Liver (tissue), 9 donors: Measurements from ENCODE around the gene AP5S1. TPM values are rescaled to one million over a fixed set of nuclear protein-coding genes. Genes with fewer than 3 reads are reported as not detected.

ENCODE experiments used
- DNase-seq: peaks from one replicate; pipeline ENCODE4 v3.0.0-alpha.2; 2017; ENCODE audit warnings: low spot score
- H3K27ac ChIP-seq, 2 donors: one replicate each; pipeline ENCODE4 v1.7.0; 2013; ENCODE audit warnings: inconsistent platforms in 2 of 2, low read length in 2 of 2, control low read depth in 1 of 2, low read depth in 1 of 2, mild to moderate bottlenecking in 1 of 2
- H3K27me3 ChIP-seq, 4 donors: one replicate each; pipeline versions ENCODE4 v1.6.1 to v1.7.0; 2013; ENCODE audit warnings: low read length in 3 of 4, inconsistent platforms in 1 of 4, mild to moderate bottlenecking in 1 of 4, moderate library complexity in 1 of 4; ENCODE audit not compliant: control insufficient read depth in 4 of 4, insufficient read depth in 4 of 4
- H3K36me3 ChIP-seq, 4 donors: one replicate each; pipeline versions ENCODE4 v1.6.1 to v1.7.0; 2013; ENCODE audit warnings: low read length in 3 of 4, mild to moderate bottlenecking in 3 of 4, low read depth in 1 of 4, moderate library complexity in 1 of 4; ENCODE audit not compliant: control insufficient read depth in 4 of 4, insufficient read depth in 3 of 4
- H3K4me1 ChIP-seq, 4 donors: one replicate each; pipeline versions ENCODE4 v1.6.1 to v1.7.0; 2013; ENCODE audit warnings: low read length in 3 of 4, mild to moderate bottlenecking in 3 of 4, moderate library complexity in 1 of 4; ENCODE audit not compliant: control insufficient read depth in 4 of 4, insufficient read depth in 4 of 4
- H3K4me3 ChIP-seq, 3 donors: one replicate each; pipeline versions ENCODE4 v1.6.1 to v1.7.0; 2013; ENCODE audit warnings: low read length in 3 of 3, control low read depth in 1 of 3, low read depth in 1 of 3, mild to moderate bottlenecking in 1 of 3
- H3K9ac ChIP-seq, 2 donors: one replicate each; pipeline ENCODE4 v1.7.0; 2013; ENCODE audit warnings: low read length in 2 of 2, mild to moderate bottlenecking in 2 of 2, moderate library complexity in 2 of 2, control low read depth in 1 of 2, low read depth in 1 of 2
- H3K9me3 ChIP-seq, 4 donors: one replicate each; pipeline versions ENCODE4 v1.6.1 to v1.7.0; 2013; ENCODE audit warnings: low read length in 3 of 4; ENCODE audit not compliant: control insufficient read depth in 4 of 4
- EGR1 ChIP-seq, 2 donors: IDR thresholded peaks; 2 replicates each; pipeline ENCODE4 v1.6.1; 2016 to 2018; ENCODE audit warnings: antibody characterized with exemption in 2 of 2, low read depth in 2 of 2
- FOXA2 ChIP-seq: IDR thresholded peaks from 2 replicates; pipeline ENCODE4 v1.6.1; 2016; ENCODE audit warnings: antibody characterized with exemption
- GABPA ChIP-seq, 2 donors: IDR thresholded peaks in 1 of 2; conservative IDR thresholded peaks in 1 of 2; 2 replicates each; pipeline ENCODE4 v1.6.1; 2016; ENCODE audit warnings: antibody characterized with exemption in 2 of 2, mild to moderate bottlenecking in 1 of 2, moderate library complexity in 1 of 2
- HNF4A ChIP-seq, 2 donors: conservative IDR thresholded peaks; 2 replicates each; pipeline ENCODE4 v1.6.1; 2016; ENCODE audit warnings: antibody characterized with exemption in 2 of 2, mild to moderate bottlenecking in 2 of 2
- HNF4G ChIP-seq: IDR thresholded peaks from 2 replicates; pipeline ENCODE4 v1.6.1; 2016; ENCODE audit warnings: antibody characterized with exemption
- JUND ChIP-seq, 2 donors: IDR thresholded peaks; 2 replicates each; pipeline ENCODE4 v1.6.1; 2016; ENCODE audit warnings: antibody characterized with exemption in 2 of 2
- NR2F2 ChIP-seq: IDR thresholded peaks from 2 replicates; pipeline ENCODE4 v1.6.1; 2016; ENCODE audit warnings: antibody characterized with exemption
- RXRA ChIP-seq, 2 donors: IDR thresholded peaks; 2 replicates each; pipeline ENCODE4 v1.6.1; 2017 to 2018; ENCODE audit warnings: antibody characterized with exemption in 2 of 2, mild to moderate bottlenecking in 1 of 2
- SP1 ChIP-seq: IDR thresholded peaks from 2 replicates; pipeline ENCODE4 v1.6.1; 2018; ENCODE audit warnings: antibody characterized with exemption, mild to moderate bottlenecking
- TAF1 ChIP-seq: conservative IDR thresholded peaks from 2 replicates; pipeline ENCODE4 v1.6.1; 2016; ENCODE audit warnings: antibody characterized with exemption, mild to moderate bottlenecking
- YY1 ChIP-seq: IDR thresholded peaks from 2 replicates; pipeline ENCODE4 v1.6.1; 2016; ENCODE audit warnings: antibody characterized with exemption, mild to moderate bottlenecking
- WGBS: extraction: QIAGEN DNeasy Blood & Tissue Kit; methylation state at CpG from one replicate; pipeline ENCODE4 v1.1.7; 2013; 5-methylcytosine and 5-hydroxymethylcytosine counted together
- polyA plus RNA-seq, 2 donors: library from polyadenylated mRNA; stranded (reverse) in 1 of 2; unstranded in 1 of 2; fragments of 200-250 nt in 1 of 2; fragments of >200 nt in 1 of 2; fragmentation: Nextera tagmentation in 1 of 2; extraction: Ambion mirVana in 1 of 2; gene quantifications; one replicate each; pipeline versions ENCODE4 v1.2.1 to v1.2.3, GENCODE V29; 2013 to 2015
- total RNA-seq, 2 donors: library from RNA; depleted of rRNA; stranded (reverse); fragments of >200 nt; gene quantifications; one replicate each; pipeline ENCODE4 v1.2.3, GENCODE V29; 2014
- TF ChIP-seq, protein P1 (sequence below): IDR thresholded peaks from 2 replicates; pipeline ENCODE4 v1.6.1; 2016; ENCODE audit warnings: antibody characterized with exemption, mild to moderate bottlenecking
- TF ChIP-seq, protein P2 (sequence below): IDR thresholded peaks from 2 replicates; pipeline ENCODE4 v1.6.1; 2016; ENCODE audit warnings: antibody characterized with exemption
- TF ChIP-seq, protein P3 (sequence below): IDR thresholded peaks from 2 replicates; pipeline ENCODE4 v1.6.1; 2016; ENCODE audit warnings: antibody characterized with exemption
- donor health status: healthy.
- donor health status: healthy.
- donor health status: healthy.
- donor health status: healthy.
- donor health status: healthy.

AP5S1 gene
- total and polyA plus RNA-seq, 4 donors, result 9.1 to 14.5 (median 11.1) TPM

DNA sequence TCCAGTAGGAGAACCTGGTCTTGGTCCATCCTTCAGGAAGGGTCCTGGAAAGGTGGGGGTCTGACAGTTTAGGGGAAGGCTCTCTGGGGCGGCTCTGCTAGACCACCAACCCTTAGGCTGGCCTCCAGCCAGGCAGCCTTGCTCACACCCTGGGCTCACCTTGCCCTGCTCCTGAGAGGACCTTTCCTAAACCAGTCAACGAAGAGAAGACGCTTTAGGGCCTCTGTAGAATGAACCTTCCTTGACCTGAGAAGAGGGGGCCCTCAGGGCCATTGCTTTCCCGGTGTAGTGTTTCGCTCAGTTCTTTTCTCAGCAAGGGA, 23.2 kb upstream of the AP5S1 start:
- no peaks in the 10 kb centered on the region for H3K9me3 ChIP-seq
- no peaks in the 10 kb centered on the region for H3K27me3 ChIP-seq
- DNase-seq, result no peak
- peaks cover 0 to 4% (median under 1%) of the 10 kb centered on the region in 4 donors for H3K36me3 ChIP-seq
- 94% methylated on average over 5 of the region's 5 CpGs for WGBS
- peak overlapping the region; percentile 25 to 29 for H3K27ac ChIP-seq
- TF ChIP-seq JUND (IDR thresholded peaks at IDR 0.05) (no peak), RXRA (IDR thresholded peaks at IDR 0.05) (no peak), TAF1 (no peak), SP1 (no peak), HNF4G (no peak), EGR1 (IDR thresholded peaks at IDR 0.05; ENCODE audit: low read depth in 2 of 2) (no peak), YY1 (no peak), FOXA2 (no peak), GABPA (IDR thresholded peaks at IDR 0.05 in 1 of 2, conservative IDR thresholded peaks at IDR 0.05 in 1 of 2) (no peak)
- TF ChIP-seq, protein P1, sequence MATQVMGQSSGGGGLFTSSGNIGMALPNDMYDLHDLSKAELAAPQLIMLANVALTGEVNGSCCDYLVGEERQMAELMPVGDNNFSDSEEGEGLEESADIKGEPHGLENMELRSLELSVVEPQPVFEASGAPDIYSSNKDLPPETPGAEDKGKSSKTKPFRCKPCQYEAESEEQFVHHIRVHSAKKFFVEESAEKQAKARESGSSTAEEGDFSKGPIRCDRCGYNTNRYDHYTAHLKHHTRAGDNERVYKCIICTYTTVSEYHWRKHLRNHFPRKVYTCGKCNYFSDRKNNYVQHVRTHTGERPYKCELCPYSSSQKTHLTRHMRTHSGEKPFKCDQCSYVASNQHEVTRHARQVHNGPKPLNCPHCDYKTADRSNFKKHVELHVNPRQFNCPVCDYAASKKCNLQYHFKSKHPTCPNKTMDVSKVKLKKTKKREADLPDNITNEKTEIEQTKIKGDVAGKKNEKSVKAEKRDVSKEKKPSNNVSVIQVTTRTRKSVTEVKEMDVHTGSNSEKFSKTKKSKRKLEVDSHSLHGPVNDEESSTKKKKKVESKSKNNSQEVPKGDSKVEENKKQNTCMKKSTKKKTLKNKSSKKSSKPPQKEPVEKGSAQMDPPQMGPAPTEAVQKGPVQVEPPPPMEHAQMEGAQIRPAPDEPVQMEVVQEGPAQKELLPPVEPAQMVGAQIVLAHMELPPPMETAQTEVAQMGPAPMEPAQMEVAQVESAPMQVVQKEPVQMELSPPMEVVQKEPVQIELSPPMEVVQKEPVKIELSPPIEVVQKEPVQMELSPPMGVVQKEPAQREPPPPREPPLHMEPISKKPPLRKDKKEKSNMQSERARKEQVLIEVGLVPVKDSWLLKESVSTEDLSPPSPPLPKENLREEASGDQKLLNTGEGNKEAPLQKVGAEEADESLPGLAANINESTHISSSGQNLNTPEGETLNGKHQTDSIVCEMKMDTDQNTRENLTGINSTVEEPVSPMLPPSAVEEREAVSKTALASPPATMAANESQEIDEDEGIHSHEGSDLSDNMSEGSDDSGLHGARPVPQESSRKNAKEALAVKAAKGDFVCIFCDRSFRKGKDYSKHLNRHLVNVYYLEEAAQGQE, result no peak
- TF ChIP-seq, protein P2, sequence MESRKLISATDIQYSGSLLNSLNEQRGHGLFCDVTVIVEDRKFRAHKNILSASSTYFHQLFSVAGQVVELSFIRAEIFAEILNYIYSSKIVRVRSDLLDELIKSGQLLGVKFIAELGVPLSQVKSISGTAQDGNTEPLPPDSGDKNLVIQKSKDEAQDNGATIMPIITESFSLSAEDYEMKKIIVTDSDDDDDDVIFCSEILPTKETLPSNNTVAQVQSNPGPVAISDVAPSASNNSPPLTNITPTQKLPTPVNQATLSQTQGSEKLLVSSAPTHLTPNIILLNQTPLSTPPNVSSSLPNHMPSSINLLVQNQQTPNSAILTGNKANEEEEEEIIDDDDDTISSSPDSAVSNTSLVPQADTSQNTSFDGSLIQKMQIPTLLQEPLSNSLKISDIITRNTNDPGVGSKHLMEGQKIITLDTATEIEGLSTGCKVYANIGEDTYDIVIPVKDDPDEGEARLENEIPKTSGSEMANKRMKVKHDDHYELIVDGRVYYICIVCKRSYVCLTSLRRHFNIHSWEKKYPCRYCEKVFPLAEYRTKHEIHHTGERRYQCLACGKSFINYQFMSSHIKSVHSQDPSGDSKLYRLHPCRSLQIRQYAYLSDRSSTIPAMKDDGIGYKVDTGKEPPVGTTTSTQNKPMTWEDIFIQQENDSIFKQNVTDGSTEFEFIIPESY, result no peak
- TF ChIP-seq, protein P3, sequence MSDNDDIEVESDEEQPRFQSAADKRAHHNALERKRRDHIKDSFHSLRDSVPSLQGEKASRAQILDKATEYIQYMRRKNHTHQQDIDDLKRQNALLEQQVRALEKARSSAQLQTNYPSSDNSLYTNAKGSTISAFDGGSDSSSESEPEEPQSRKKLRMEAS, result no peak
- peak overlapping the region; percentile 2 to 67 (median 54) for H3K4me3 ChIP-seq
- peak overlapping the region in 1 of 2 donors; percentile 71 for H3K9ac ChIP-seq
- H3K4me1 ChIP-seq, result peaks cover 10 to 34% (median 22%) of the 10 kb centered on the region in 4 donors

DNA sequence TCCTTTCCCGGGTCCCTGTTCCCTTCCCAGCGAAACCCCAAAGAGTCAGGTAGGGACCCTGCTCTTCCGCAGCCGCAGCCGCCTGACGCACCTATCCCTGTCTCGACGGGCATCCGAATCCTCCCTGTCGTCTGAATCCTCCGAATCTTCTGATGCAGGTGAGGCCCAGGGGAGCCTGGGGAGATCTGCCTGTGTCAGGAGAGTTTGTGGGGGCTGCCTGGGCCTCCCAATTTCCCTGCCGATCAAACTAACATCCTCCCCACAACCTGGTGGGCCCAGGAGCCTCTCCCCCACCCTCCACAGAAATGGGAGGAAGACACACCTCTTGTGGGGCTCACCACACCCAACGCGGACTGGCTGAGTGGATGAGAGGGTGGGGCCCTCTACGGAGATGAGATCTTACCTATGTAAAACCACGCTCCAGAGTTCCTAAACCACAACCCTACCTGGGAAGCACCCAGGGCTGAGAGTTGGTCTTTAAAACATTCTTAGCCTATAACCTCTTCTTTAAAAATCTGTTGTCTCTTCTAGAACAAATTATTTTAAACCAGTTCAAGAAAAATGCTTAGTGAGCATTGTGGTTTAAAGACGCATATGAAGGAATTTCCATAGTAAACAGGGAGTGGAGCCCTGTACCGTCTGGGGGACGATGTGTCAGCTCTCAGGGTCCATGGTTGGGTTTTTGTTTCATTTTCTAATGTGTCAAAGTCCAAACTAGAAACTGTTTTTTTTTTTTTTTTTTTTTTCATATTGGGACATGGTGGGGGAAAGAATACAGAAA, 22.6 kb upstream of the AP5S1 start:
- H3K27me3 ChIP-seq, result no peaks in the 10 kb centered on the region
- H3K4me3 ChIP-seq, result no peak overlapping the region
- peaks cover 0 to 4% (median under 1%) of the 10 kb centered on the region in 4 donors for H3K36me3 ChIP-seq
- no peak for DNase-seq
- TF ChIP-seq HNF4G, result peak; percentile 42
- TF ChIP-seq HNF4A (conservative IDR thresholded peaks at IDR 0.05), result peak; percentile 82 to 83
- no peak for TF ChIP-seq EGR1 (IDR thresholded peaks at IDR 0.05; ENCODE audit: low read depth in 2 of 2)
- peak in 1 of 2 donors; percentile 7 for TF ChIP-seq RXRA (IDR thresholded peaks at IDR 0.05)
- TF ChIP-seq NR2F2, result no peak
- TF ChIP-seq, protein P1, result peak; percentile 17
- peak; percentile 57 for TF ChIP-seq SP1
- H3K9me3 ChIP-seq, result no peaks in the 10 kb centered on the region
- peak overlapping the region; percentile 81 to 82 for H3K27ac ChIP-seq
- H3K9ac ChIP-seq, result peak overlapping the region; percentile 21 to 57
- WGBS, result 72% methylated on average over 19 of the region's 19 CpGs
- peaks cover 12 to 39% (median 26%) of the 10 kb centered on the region in 4 donors for H3K4me1 ChIP-seq
